HG03457 (cell line): ENCODE measurements around the gene AP3S1.
"Not testable (repeated sequence)": the region's sequence is repeated elsewhere in the genome, so short reads cannot be mapped to it uniquely, and the experiment has no call there.

Source experiments
- ATAC-seq: cut with Tn5 transposase; IDR thresholded peaks from one replicate; pipeline ENCODE4 v1.9.1; 2021; ENCODE audit warnings: moderate number of reproducible peaks; ENCODE audit not compliant: unreplicated experiment

AP3S1 gene

GRCh38 chr5:115859378-115859777 is 17.6 kb downstream of the AP3S1 start:
- ATAC-seq = no peak

DNA sequence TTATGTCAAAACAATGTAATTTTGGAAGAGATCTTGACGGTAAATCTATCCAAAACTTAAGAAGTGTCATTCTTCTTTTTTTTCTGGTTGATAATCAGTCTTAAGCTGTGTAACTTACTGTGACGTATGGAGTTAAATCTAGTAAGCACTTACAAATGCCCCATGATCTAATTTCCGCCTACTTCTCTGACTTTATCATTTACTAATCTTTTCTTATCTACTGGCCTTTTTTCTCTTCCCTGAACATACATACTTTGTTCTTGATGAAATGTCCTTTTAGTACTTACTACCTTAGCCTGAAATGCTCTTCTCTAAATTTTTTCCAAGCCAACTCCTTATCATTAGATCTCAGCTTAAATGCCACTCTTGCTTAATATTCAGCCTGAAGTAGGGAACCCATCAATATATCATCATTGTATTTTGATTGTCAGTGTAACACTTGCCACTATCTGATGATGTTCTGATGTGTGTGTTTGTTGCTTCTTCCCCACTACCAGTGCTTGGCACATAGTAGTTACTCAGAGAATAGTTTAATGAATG is 27.6 kb downstream of the AP3S1 start:
- no peak for ATAC-seq

GRCh38 chr5:115872447-115872846 is 30.7 kb downstream of the AP3S1 start:
- no peak for ATAC-seq

- ATAC-seq = no peak
These were observed 31.7 kb downstream of the AP3S1 start for GRCh38 chr5:115873392-115873791.

GRCh38 chr5:115875447-115875846 is 33.7 kb downstream of the AP3S1 start:
- ATAC-seq = no peak

- not testable (repeated sequence) for ATAC-seq
These were observed 35.6 kb downstream of the AP3S1 start for GRCh38 chr5:115877342-115877741.

- not testable (repeated sequence) for ATAC-seq
These were observed 40.7 kb downstream of the AP3S1 start for GRCh38 chr5:115882434-115882833.

- ATAC-seq = no peak
These were observed 43.0 kb downstream of the AP3S1 start for GRCh38 chr5:115884704-115885103.

DNA sequence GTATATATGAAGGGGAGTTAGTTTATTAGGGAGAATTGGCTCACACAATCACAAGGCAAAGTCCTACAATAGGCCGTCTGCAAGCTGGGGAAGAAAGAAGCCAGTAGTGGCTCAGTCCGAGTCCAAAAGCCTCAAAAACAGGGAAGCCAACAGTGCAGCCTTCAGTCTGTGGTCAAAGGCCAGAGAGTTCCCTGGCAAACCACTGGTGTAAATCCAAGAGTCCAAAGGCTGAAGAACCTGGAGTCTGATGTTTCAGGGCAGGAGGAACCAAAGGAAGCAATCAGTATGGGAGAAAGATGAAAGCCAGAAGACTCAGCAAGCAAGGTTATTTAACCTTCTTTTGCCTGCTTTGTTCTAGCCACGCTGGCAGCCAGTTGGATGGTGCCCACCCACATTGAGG is 43.5 kb downstream of the AP3S1 start:
- ATAC-seq = not testable (repeated sequence)

DNA sequence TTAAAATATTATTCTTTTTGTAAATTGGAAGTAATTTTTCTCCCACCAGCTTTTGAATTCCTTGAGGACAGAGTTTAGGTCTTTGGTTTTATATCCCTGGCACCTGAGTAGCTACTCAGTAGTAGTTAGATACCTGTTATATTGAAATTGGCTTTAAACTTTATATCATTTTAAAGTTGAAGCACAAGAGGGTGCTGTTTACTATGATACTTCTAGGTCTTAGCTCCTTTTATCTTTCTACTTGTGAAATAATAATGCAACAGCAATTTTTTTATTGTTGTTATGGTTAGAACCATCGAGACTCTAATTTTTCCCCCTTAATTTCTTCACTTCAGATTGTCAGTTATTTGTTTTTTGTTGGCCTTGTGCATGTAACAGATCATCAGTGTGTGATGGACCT is 46.3 kb downstream of the AP3S1 start:
- no peak for ATAC-seq

DNA sequence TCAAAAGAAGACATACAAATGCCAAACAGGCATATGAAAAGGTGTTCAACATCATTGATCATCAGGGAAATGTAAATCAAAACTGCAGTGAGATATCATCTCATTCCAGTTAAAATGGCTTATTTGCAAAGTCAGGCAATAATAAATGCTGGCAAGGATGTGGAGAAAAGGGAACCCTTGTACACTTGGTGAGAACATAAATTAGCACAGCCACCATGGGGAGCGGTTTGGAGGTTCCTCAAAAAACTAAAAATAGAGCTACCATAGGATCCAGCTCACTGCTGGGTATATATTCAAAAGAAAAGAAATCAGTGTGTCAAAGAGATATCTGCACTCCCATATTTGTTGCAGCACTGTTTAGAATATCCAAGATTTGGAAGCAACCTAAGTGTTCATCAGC is 50.3 kb downstream of the AP3S1 start:
- no peak for ATAC-seq

- no peak for ATAC-seq
These were observed 52.6 kb downstream of the AP3S1 start for GRCh38 chr5:115894342-115894741.

DNA sequence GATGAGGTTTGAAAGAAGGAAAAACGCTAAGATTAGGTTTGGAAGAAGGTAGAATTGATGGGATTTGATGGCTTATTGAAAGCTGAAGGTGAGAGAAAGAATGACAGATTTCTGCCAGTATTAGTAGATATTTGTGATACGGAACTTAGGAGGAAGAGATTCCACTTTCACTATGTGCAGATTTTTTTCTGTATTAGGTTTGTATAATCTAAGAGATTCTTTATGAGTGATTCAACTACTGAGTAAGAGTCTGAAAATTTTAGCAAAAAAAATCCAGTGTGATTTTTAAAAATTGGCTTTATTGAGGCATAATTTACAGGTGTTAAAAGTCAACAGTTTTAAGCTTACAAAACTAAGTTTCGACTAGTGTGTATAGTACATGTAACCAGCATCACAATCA is 54.1 kb downstream of the AP3S1 start:
- ATAC-seq = no peak

DNA sequence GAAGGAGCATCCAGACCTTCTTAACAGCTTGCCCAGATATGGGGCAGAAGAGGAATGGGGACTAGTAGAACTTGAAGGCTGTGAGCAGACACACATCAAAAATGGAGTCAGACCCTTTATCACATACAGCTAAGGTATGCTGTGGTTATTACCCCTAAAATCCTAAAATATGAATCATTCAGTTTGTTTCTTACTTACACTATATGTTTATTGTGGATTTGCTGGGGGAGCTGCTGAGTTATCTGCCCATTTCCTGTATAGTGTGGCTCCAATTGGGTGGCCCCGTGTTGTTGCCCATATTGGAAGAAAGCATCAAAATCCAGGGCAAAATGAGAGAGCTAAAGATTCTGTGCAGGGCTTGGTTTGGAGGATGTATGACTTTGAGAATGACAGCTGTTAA is 56.9 kb downstream of the AP3S1 start:
- no peak for ATAC-seq

DNA sequence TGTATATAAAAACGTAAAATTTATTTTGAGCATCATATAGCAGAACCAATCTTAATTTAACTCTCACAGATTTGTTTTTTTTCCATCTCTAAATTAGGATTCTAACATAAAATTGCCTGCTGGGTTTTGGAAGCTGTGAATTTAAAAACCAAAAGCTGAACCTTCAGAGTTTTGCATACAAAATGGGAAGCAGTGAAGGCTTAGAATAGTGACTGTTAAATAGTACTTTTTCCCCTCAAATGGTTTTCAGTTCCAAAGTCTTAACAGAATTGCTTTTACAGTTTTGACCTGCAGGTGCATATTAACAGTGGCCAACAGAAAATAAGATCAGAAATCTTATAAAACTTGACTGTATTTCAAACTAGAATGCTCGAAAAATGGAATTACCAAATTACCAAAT is 65.4 kb downstream of the AP3S1 start:
- no peak for ATAC-seq

DNA sequence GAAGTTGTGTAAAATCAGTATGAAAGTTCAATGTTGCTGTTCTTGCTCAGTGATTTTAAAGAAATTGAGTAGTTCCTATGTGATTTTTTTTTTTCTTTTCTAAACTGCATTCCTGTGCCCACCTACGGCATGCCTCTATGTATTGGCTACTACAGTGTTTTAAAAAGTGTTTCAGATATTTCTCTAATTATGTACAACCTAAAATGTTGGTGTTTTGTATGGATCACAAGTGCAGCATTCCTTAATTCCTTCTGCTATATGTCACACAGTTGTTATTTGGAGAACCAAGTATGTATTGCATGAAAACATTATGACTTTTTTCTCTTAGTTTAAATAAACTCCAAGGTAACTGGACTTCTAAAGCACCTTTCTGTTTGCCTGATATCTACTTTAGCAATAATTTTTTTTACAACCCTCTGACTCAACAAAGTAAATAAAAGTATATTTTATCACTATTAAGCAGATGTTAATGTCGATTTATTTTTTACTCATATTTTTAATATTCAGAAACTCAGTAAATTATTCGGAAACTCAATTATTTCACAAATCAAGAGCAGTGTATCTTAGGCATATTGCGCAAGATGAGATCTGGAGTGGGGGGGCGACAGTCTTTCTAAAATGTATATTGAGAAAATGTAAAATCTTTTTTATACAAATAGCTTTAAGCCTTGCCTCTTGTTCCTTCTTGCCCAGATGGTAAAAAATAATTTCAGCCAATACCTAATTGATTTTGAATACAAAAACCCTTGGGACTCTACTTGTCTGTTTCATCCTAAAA is 72.1 kb downstream of the AP3S1 start:
- ATAC-seq = not testable (repeated sequence)

- ATAC-seq = no peak
These were observed 78.5 kb downstream of the AP3S1 start for GRCh38 chr5:115920171-115920725.

GRCh38 chr5:115928578-115929407 is 87.1 kb downstream of the AP3S1 start:
- not testable (repeated sequence) for ATAC-seq

DNA sequence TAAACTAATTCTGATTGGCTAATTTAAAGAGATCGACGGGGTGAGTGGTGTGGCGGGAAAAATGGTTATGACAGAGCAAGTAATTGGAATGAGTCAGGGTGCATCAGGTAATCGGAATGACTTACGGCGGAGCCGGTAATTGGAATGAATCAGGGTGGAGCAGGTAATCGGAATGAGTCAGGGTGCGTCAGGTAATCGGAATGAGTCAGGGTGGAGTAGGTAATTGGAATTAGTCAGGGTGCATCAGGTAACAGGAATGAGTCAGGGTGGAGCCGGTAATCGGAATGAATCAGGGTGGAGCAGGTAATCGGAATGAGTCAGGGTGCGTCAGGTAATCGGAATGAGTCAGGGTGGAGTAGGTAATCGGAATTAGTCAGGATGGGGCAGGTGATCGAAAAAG is 88.4 kb downstream of the AP3S1 start:
- ATAC-seq = not testable (repeated sequence)

- ATAC-seq = no peak
These were observed 89.0 kb downstream of the AP3S1 start for GRCh38 chr5:115930630-115931337.

DNA sequence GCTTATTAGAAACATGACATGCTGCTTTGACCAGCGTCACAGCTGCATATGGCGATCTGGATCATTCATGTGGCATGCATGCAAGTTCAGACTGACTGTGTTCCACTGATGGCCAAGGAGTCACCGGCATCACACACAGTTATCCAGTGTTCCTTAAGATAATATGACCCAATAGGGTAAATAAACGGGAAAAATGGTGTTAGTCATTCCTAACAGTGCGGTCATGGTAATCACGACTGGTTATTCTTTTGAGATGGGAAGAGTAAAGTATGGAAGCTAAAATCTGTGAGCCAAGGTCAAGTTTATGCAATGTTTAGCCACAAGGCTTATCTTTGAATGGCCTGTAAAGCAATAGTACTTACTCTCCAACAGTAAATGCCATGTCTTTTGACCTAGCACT is 91.3 kb downstream of the AP3S1 start:
- ATAC-seq = no peak
